ENCODE data around the gene CTNNA2. TPM values are rescaled to one million over a fixed set of nuclear protein-coding genes. Genes with fewer than 3 reads are reported as not detected.

The CTNNA2 gene
- total RNA-seq, 1 experiment from 2014 or later, result not detected

- no peak overlapping the region for H3K27ac ChIP-seq
- CTCF ChIA-PET, result no interaction called here
- no TSS peak for BruUV-seq (replicated peaks)
- POLR2A ChIA-PET (ENCODE audit: unreplicated experiment), result no interaction called here
- no peak overlapping the region for H3K4me2 ChIP-seq
- no peaks in the 10 kb centered on the region for H3F3A ChIP-seq (ENCODE audit: insufficient read depth, low read depth)
- intact Hi-C loops (cut with micrococcal nuclease; ENCODE audit: unreplicated experiment), result no loop called here
- no peak for DNase-seq
- no peaks in the 10 kb centered on the region for H3K4me1 ChIP-seq (replicated peaks; ENCODE audit: insufficient read depth)
- H3K79me2 ChIP-seq (ENCODE audit: low read depth), result no peaks in the 10 kb centered on the region
- no peaks in the 10 kb centered on the region; the same call in 1 of the 2 replicates for H3K27me3 ChIP-seq (ENCODE audit: insufficient read depth, low read depth)
- H3K9me3 ChIP-seq (ENCODE audit: insufficient read depth, low read depth), result no peaks in the 10 kb centered on the region
- H2AFZ ChIP-seq, result no peak overlapping the region
- H3K4me3 ChIP-seq, result no peak overlapping the region
- peaks cover 4% of the 10 kb centered on the region; the same call in 1 of the 2 replicates for H4K20me1 ChIP-seq (ENCODE audit: insufficient read depth)
- H3K36me3 ChIP-seq (ENCODE audit: low read depth), result no peaks in the 10 kb centered on the region
- no peak for TF ChIP-seq CTCF (conservative IDR thresholded peaks at IDR 0.05)
- TF ChIP-seq EZH2 (IDR thresholded peaks at IDR 0.05; ENCODE audit: low read depth), result no peak
- no peaks in the 10 kb centered on the region for H3K9me2 ChIP-seq (ENCODE audit: insufficient read depth)
Measured at GRCh38 chr2:79640001-79640400, 127.2 kb downstream of the CTNNA2 start.

DNA sequence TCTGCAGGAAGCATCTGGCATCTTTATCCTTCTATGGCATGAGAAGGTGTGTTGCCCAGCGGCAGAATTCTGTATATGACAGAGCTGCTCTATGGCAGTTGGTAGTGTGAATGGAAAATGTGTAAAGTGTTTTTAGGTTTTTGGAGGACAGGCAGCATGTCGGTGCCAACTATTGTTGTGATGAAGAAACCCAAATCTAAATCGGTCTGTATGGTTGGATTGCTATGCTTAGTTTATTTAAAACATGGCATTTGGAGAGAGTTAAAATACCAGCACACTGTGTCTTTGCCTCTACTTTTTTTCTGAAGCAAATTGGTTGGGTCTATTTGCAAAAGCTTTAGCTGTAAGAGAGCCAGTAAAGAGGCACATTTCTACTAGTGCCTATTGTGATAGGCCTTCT is 136.7 kb downstream of the CTNNA2 start:
- Histone ChIP-seq H3K27ac (no peak overlapping the region), H3K9me3 (ENCODE audit: insufficient read depth, low read depth) (no peaks in the 10 kb centered on the region), H3K4me1 (replicated peaks; ENCODE audit: insufficient read depth) (no peaks in the 10 kb centered on the region), H3K9me2 (ENCODE audit: insufficient read depth) (no peaks in the 10 kb centered on the region), H3K4me2 (no peak overlapping the region), H3K4me3 (no peak overlapping the region), H4K20me1 (ENCODE audit: insufficient read depth) (no peaks in the 10 kb centered on the region), H2AFZ (no peak overlapping the region), H3K36me3 (ENCODE audit: low read depth) (no peaks in the 10 kb centered on the region), H3K27me3 (ENCODE audit: insufficient read depth, low read depth) (no peaks in the 10 kb centered on the region), H3F3A (ENCODE audit: insufficient read depth, low read depth) (no peaks in the 10 kb centered on the region), H3K79me2 (ENCODE audit: low read depth) (no peaks in the 10 kb centered on the region)
- TF ChIP-seq EZH2 (IDR thresholded peaks at IDR 0.05; ENCODE audit: low read depth) (no peak), CTCF (conservative IDR thresholded peaks at IDR 0.05) (no peak)
- no TSS peak for BruUV-seq (replicated peaks)
- DNase-seq, result no peak
- ChIA-PET POLR2A (ENCODE audit: unreplicated experiment) (no interaction called here), CTCF (no interaction called here)
- intact Hi-C loops (cut with micrococcal nuclease; ENCODE audit: unreplicated experiment), result no loop called here

GRCh38 chr2:79660557-79660956 is 147.7 kb downstream of the CTNNA2 start:
- Histone ChIP-seq H3F3A (ENCODE audit: insufficient read depth, low read depth) (no peaks in the 10 kb centered on the region), H3K36me3 (ENCODE audit: low read depth) (no peaks in the 10 kb centered on the region), H3K27me3 (ENCODE audit: insufficient read depth, low read depth) (no peaks in the 10 kb centered on the region), H3K27ac (no peak overlapping the region), H2AFZ (no peak overlapping the region), H3K9me3 (ENCODE audit: insufficient read depth, low read depth) (no peaks in the 10 kb centered on the region), H3K9me2 (ENCODE audit: insufficient read depth) (no peaks in the 10 kb centered on the region), H4K20me1 (ENCODE audit: insufficient read depth) (no peaks in the 10 kb centered on the region), H3K4me1 (replicated peaks; ENCODE audit: insufficient read depth) (no peaks in the 10 kb centered on the region), H3K4me3 (no peak overlapping the region), H3K4me2 (no peak overlapping the region), H3K79me2 (ENCODE audit: low read depth) (no peaks in the 10 kb centered on the region)
- ChIA-PET POLR2A (ENCODE audit: unreplicated experiment) (no interaction called here), CTCF (no interaction called here)
- DNase-seq, result no peak
- no TSS peak for BruUV-seq (replicated peaks)
- intact Hi-C loops (cut with micrococcal nuclease; ENCODE audit: unreplicated experiment), result no loop called here
- no peak for TF ChIP-seq CTCF (conservative IDR thresholded peaks at IDR 0.05)
- no peak for TF ChIP-seq EZH2 (IDR thresholded peaks at IDR 0.05; ENCODE audit: low read depth)

All from PC-9 (cell line).